Esophagus muscularis mucosa (tissue), 4 donors: Measurements from ENCODE around the gene CDON. TPM values are rescaled to one million over a fixed set of nuclear protein-coding genes. Genes with fewer than 3 reads are reported as not detected.
A peak's percentile ranks its signal among the peaks of the same experiment; 100 is the strongest.

ENCODE experiments used
- DNase-seq: peaks from one replicate; pipeline ENCODE4 v3.0.0-alpha.2; 2017; ENCODE audit errors: extremely low spot score
- H3K27ac ChIP-seq, 4 donors: fragments of 200-600 bp; sonication (generic); replicated peaks in 1 of 4; 1 replicate in 3 of 4; 2 replicates in 1 of 4; pipeline ENCODE4 v1.5.1; 2016 to 2019; ENCODE audit warnings: mild to moderate bottlenecking in 1 of 4
- H3K27me3 ChIP-seq, 4 donors: fragments of 200-600 bp; sonication (generic); one replicate each; pipeline versions ENCODE4 v1.5.1 to v1.6.0; 2016 to 2019
- H3K36me3 ChIP-seq, 4 donors: fragments of 200-600 bp; sonication (generic); one replicate each; pipeline ENCODE4 v1.5.1; 2016 to 2019
- H3K4me1 ChIP-seq, 4 donors: fragments of 200-600 bp; sonication (generic); one replicate each; pipeline ENCODE4 v1.5.1; 2016 to 2019
- H3K4me3 ChIP-seq, 4 donors: fragments of 200-600 bp; sonication (generic); 1 replicate in 2 of 4; 2 replicates in 2 of 4; pipeline ENCODE4 v1.5.1; 2016 to 2019; ENCODE audit warnings: mild to moderate bottlenecking in 4 of 4, moderate library complexity in 1 of 4
- H3K9me3 ChIP-seq, 4 donors: fragments of 200-600 bp; sonication (generic); 1 replicate in 3 of 4; 2 replicates in 1 of 4; pipeline ENCODE4 v1.5.1; 2016 to 2019
- CTCF ChIP-seq, 3 experiments: fragments of 200-600 bp in 2 of 3; fragments of 450-650 bp in 1 of 3; sonication (generic) in 2 of 3; IDR thresholded peaks; one replicate each; pipeline ENCODE4 v1.5.1; 2017 to 2019; ENCODE audit warnings: antibody characterized with exemption in 3 of 3, mild to moderate bottlenecking in 2 of 3, moderate library complexity in 1 of 3
- EP300 ChIP-seq: sonication (generic); formaldehyde crosslinking; IDR thresholded peaks from one replicate; pipeline ENCODE4 v1.6.1; 2017; ENCODE audit warnings: antibody characterized with exemption
- POLR2A ChIP-seq: fragments of 450-650 bp; IDR thresholded peaks from one replicate; pipeline ENCODE4 v1.6.1; 2017; ENCODE audit warnings: antibody characterized with exemption, moderate library complexity, mild to moderate bottlenecking, low read depth
- POLR2AphosphoS5 ChIP-seq, 2 donors: sonication (generic); formaldehyde crosslinking; IDR thresholded peaks; one replicate each; pipeline ENCODE4 v1.6.1; 2017; ENCODE audit warnings: antibody characterized with exemption in 2 of 2
- WGBS: methylation state at CpG from one replicate; pipeline ENCODE4 v1.1.5; 2018; 5-methylcytosine and 5-hydroxymethylcytosine counted together
- intact Hi-C: fragments of 100-400 bp; cut with DNase I; formaldehyde crosslinking; loops from one replicate; pipeline ENCODE4 v1.15.1; 2023
- total RNA-seq, 4 donors: library from RNA; depleted of rRNA; stranded (reverse); fragments of >200 nt; gene quantifications; one replicate each; pipeline versions ENCODE4 v1.1.0 to v1.2.1, GENCODE V29; 2016

Gene CDON
- total RNA-seq, 4 donors from 2014 or later = 16.6 to 42.7 (median 28.1) TPM

DNA sequence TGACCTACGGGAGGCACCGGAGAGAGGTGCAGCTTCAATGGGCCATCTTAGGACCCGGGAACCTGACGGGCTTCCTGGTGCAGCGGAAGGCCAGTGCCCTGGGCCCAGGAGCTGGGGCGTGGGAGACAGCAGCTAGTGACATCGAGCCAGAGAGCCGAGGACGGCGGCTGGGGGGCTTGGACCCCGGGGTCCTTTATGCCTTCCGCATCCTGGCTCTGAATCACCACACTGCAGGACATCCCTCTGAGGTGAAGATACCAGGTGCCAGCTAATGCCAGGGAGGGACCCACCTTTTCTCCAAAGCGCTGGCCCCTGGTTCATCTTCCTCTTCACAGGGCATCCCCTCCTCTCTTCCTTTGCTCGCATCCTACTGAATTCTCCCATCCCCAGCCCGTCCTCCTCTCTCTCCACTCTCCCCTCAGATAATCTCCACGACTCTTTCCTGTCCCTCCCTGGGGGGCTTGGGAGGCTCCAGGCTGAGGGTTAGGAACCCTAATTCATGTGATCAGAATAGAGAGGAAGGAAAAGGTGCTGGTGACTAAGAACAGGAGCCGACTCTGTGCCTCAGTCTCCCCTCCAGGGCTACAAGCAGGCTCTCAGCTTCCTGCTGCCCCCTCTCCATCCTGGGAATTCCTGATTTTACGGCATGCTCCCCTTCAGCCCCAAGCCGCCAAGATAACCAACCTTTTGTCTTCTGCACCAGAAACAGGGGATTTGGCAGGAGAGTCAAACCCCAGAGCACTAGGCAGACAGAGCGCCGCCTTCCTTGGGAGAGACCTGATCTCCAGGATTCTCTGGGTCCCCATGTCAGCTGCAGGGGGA lies 108.3 kb downstream of the CDON start:
- Histone ChIP-seq H3K4me3 (no peak overlapping the region), H3K27me3 (no peaks in the 10 kb centered on the region), H3K9me3 (no peaks in the 10 kb centered on the region), H3K36me3 (peaks cover 0 to 23% (median 7%) of the 10 kb centered on the region in 4 donors), H3K4me1 (peaks cover 19 to 37% (median 32%) of the 10 kb centered on the region in 4 donors), H3K27ac (no peak overlapping the region)
- DNase-seq = peak; percentile 89
- WGBS = 92% methylated on average over 16 of the region's 21 CpGs
- intact Hi-C loops = loop anchor here (5.0 kb wide), 1 partner anchor 108 kb away; the partner anchor contains the start of gene CDON
- no peak for TF ChIP-seq CTCF (IDR thresholded peaks at IDR 0.05)
- TF ChIP-seq POLR2AphosphoS5 (IDR thresholded peaks at IDR 0.05) = no peak
- TF ChIP-seq POLR2A = no peak
- TF ChIP-seq EP300 = no peak

DNA sequence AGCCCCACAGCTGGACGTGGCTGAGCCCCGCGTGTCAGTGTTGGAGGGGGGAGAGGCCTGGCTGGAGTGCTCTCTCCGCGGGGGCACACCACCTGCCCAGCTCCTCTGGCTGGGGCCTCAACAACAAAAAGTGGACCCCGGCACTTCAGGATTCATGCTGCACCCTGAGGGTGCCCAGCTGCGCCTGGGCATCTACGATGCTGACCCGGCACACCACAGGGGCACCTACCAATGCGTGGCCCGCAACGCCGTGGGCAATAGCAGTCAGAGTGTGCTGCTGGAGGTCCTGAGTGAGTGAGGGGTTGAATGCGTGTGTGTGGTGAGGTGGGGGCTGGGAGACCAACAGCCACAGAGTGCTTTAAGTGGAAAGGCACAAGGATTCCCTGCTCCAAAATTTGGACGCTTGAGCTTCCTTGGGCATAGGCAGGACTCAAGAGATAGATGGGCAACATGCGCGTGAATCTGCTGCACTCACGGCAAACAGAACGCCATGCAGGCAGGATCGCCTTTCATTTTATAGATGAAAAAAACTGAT lies 109.2 kb downstream of the CDON start:
- no peaks in the 10 kb centered on the region for H3K27me3 ChIP-seq
- intact Hi-C loops = loop anchor here (5.0 kb wide), 1 partner anchor 109 kb away; the partner anchor contains the start of gene CDON
- peak overlapping the region in 1 of 4 donors; percentile 48 for H3K27ac ChIP-seq
- 82% methylated on average over 14 of the region's 20 CpGs for WGBS
- peak overlapping the region in 1 of 4 donors; percentile 9 for H3K4me3 ChIP-seq
- peak; percentile 90 for DNase-seq
- peaks cover 19 to 37% (median 32%) of the 10 kb centered on the region in 4 donors for H3K4me1 ChIP-seq
- TF ChIP-seq EP300 (no peak), CTCF (IDR thresholded peaks at IDR 0.05) (no peak), POLR2A (no peak), POLR2AphosphoS5 (IDR thresholded peaks at IDR 0.05) (no peak)
- no peaks in the 10 kb centered on the region for H3K9me3 ChIP-seq
- peaks cover 0 to 22% (median 4%) of the 10 kb centered on the region in 4 donors for H3K36me3 ChIP-seq

GRCh38 chr11:125952973-125953372 lies 109.7 kb downstream of the CDON start:
- H3K4me1 ChIP-seq = peaks cover 19 to 37% (median 32%) of the 10 kb centered on the region in 4 donors
- peaks cover 0 to 18% (median 3%) of the 10 kb centered on the region in 4 donors for H3K36me3 ChIP-seq
- peak overlapping the region in 2 of 4 donors; percentile 10 to 48 for H3K27ac ChIP-seq
- H3K4me3 ChIP-seq = peak overlapping the region in 1 of 4 donors; percentile 9
- DNase-seq = peak; percentile 92
- intact Hi-C loops = loop anchor here (5.0 kb wide), 1 partner anchor 109 kb away; the partner anchor contains the start of gene CDON
- 33% methylated on average over 7 of the region's 7 CpGs for WGBS
- H3K9me3 ChIP-seq = no peaks in the 10 kb centered on the region
- TF ChIP-seq POLR2A (no peak), POLR2AphosphoS5 (IDR thresholded peaks at IDR 0.05) (peak; percentile 61 to 70), EP300 (no peak), CTCF (IDR thresholded peaks at IDR 0.05) (no peak)
- H3K27me3 ChIP-seq = no peaks in the 10 kb centered on the region

DNA sequence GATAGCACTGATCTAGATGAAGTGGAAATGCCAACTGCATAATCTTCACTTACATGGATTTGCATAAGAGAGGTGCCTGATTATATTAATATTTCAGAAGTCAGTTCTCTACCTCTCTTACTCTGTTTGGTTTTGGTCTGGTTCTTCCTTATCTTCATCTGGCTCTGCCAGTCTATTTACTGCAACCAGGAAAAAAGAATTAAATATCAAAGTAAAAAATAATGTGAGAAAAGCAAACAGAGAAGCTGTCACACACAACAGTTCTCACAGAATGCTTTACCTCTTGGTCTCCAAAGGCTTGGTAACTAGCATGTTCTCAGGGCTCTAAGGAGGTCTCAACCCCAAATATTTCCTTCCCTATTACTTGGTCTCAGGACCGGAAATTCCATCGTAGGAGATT lies 110.1 kb downstream of the CDON start:
- no peaks in the 10 kb centered on the region for H3K27me3 ChIP-seq
- peak overlapping the region in 3 of 4 donors; percentile 10 to 51 (median 48) for H3K27ac ChIP-seq
- DNase-seq = no peak
- TF ChIP-seq POLR2A (no peak), POLR2AphosphoS5 (IDR thresholded peaks at IDR 0.05) (no peak), CTCF (IDR thresholded peaks at IDR 0.05) (no peak), EP300 (no peak)
- intact Hi-C loops = loop anchor here (5.0 kb wide), 1 partner anchor 110 kb away; the partner anchor contains the start of gene CDON
- H3K9me3 ChIP-seq = no peaks in the 10 kb centered on the region
- H3K4me3 ChIP-seq = peak overlapping the region in 1 of 4 donors; percentile 9
- WGBS = 58% methylated on average over 2 of the region's 2 CpGs
- H3K36me3 ChIP-seq = peaks cover 0 to 15% (median 2%) of the 10 kb centered on the region in 4 donors
- peaks cover 19 to 37% (median 32%) of the 10 kb centered on the region in 4 donors for H3K4me1 ChIP-seq
